ENCODE measurements around the gene FAM167B. TPM values are rescaled to one million over a fixed set of nuclear protein-coding genes. Genes with fewer than 3 reads are reported as not detected.
"Not testable (repeated sequence)": the region's sequence is repeated elsewhere in the genome, so short reads cannot be mapped to it uniquely, and the experiment has no call there.

Gene FAM167B
- total RNA-seq, 1 experiment from 2014 or later, result 4.1 TPM

- Histone ChIP-seq H3K27me3 (ENCODE audit: control insufficient read depth, insufficient read depth, low read length) (no peaks in the 10 kb centered on the region), H3K4me3 (ENCODE audit: insufficient read depth, low read depth, low read length) (no peak overlapping the region), H3K36me3 (replicated peaks; ENCODE audit: control insufficient read depth, insufficient read depth, low read length) (no peaks in the 10 kb centered on the region)
- no peak for DNase-seq
Observed at GRCh38 chr1:32265846-32266245, 18.8 kb downstream of the FAM167B start.

- H3K36me3 ChIP-seq (replicated peaks; ENCODE audit: control insufficient read depth, insufficient read depth, low read length), result no peaks in the 10 kb centered on the region
- H3K27me3 ChIP-seq (ENCODE audit: control insufficient read depth, insufficient read depth, low read length), result no peaks in the 10 kb centered on the region
- no peak overlapping the region for H3K4me3 ChIP-seq (ENCODE audit: insufficient read depth, low read depth, low read length)
- no peak for DNase-seq
Observed at GRCh38 chr1:32266921-32267591, 20.0 kb downstream of the FAM167B start.

GRCh38 chr1:32269744-32270143 is 22.7 kb downstream of the FAM167B start:
- Histone ChIP-seq H3K27me3 (ENCODE audit: control insufficient read depth, insufficient read depth, low read length) (no peaks in the 10 kb centered on the region; the same call in 1 of the 2 replicates), H3K36me3 (replicated peaks; ENCODE audit: control insufficient read depth, insufficient read depth, low read length) (no peaks in the 10 kb centered on the region), H3K4me3 (ENCODE audit: insufficient read depth, low read depth, low read length) (no peak overlapping the region)
- no peak for DNase-seq

GRCh38 chr1:32272557-32273390 is 25.8 kb downstream of the FAM167B start:
- no peaks in the 10 kb centered on the region; the same call in 1 of the 2 replicates for H3K36me3 ChIP-seq (replicated peaks; ENCODE audit: control insufficient read depth, insufficient read depth, low read length)
- no peak overlapping the region for H3K4me3 ChIP-seq (ENCODE audit: insufficient read depth, low read depth, low read length)
- no peak for DNase-seq
- H3K27me3 ChIP-seq (ENCODE audit: control insufficient read depth, insufficient read depth, low read length), result peaks cover 4% of the 10 kb centered on the region; the same call in 1 of the 2 replicates

- peak; percentile 89 for DNase-seq
- Histone ChIP-seq H3K36me3 (replicated peaks; ENCODE audit: control insufficient read depth, insufficient read depth, low read length) (peaks cover 3% of the 10 kb centered on the region), H3K27me3 (ENCODE audit: control insufficient read depth, insufficient read depth, low read length) (peaks cover 4% of the 10 kb centered on the region; the same call in 1 of the 2 replicates), H3K4me3 (ENCODE audit: insufficient read depth, low read depth, low read length) (peak overlapping the region; percentile 42)
Observed at GRCh38 chr1:32273391-32274208, 26.6 kb downstream of the FAM167B start.

GRCh38 chr1:32274646-32275340 is 27.8 kb downstream of the FAM167B start:
- DNase-seq, result peak; percentile 79
- Histone ChIP-seq H3K4me3 (ENCODE audit: insufficient read depth, low read depth, low read length) (peak overlapping the region; percentile 42), H3K36me3 (replicated peaks; ENCODE audit: control insufficient read depth, insufficient read depth, low read length) (peaks cover 8% of the 10 kb centered on the region), H3K27me3 (ENCODE audit: control insufficient read depth, insufficient read depth, low read length) (peaks cover 4% of the 10 kb centered on the region; the same call in 1 of the 2 replicates)

- peak overlapping the region; percentile 42 for H3K4me3 ChIP-seq (ENCODE audit: insufficient read depth, low read depth, low read length)
- peaks cover 9% of the 10 kb centered on the region for H3K36me3 ChIP-seq (replicated peaks; ENCODE audit: control insufficient read depth, insufficient read depth, low read length)
- DNase-seq, result peak; percentile 69
- peaks cover 4% of the 10 kb centered on the region; the same call in 1 of the 2 replicates for H3K27me3 ChIP-seq (ENCODE audit: control insufficient read depth, insufficient read depth, low read length)
Observed at GRCh38 chr1:32275424-32275823, 28.4 kb downstream of the FAM167B start.

- H3K27me3 ChIP-seq (ENCODE audit: control insufficient read depth, insufficient read depth, low read length), result peaks cover 4% of the 10 kb centered on the region; the same call in 1 of the 2 replicates
- DNase-seq, result peak; percentile 38
- H3K36me3 ChIP-seq (replicated peaks; ENCODE audit: control insufficient read depth, insufficient read depth, low read length), result peaks cover 11% of the 10 kb centered on the region
- H3K4me3 ChIP-seq (ENCODE audit: insufficient read depth, low read depth, low read length), result no peak overlapping the region
Observed at GRCh38 chr1:32276032-32276782, 29.2 kb downstream of the FAM167B start.

GRCh38 chr1:32284777-32285176 is 37.8 kb downstream of the FAM167B start:
- not testable (repeated sequence) for H3K36me3 ChIP-seq (replicated peaks; ENCODE audit: control insufficient read depth, insufficient read depth, low read length); DNase-seq; H3K27me3 ChIP-seq (ENCODE audit: control insufficient read depth, insufficient read depth, low read length); H3K4me3 ChIP-seq (ENCODE audit: insufficient read depth, low read depth, low read length)

GRCh38 chr1:32285658-32286057 is 38.6 kb downstream of the FAM167B start:
- Histone ChIP-seq H3K36me3 (replicated peaks; ENCODE audit: control insufficient read depth, insufficient read depth, low read length) (peaks cover 6% of the 10 kb centered on the region), H3K4me3 (ENCODE audit: insufficient read depth, low read depth, low read length) (no peak overlapping the region), H3K27me3 (ENCODE audit: control insufficient read depth, insufficient read depth, low read length) (no peaks in the 10 kb centered on the region)
- DNase-seq, result no peak

GRCh38 chr1:32286763-32287162 is 39.7 kb downstream of the FAM167B start:
- H3K4me3 ChIP-seq (ENCODE audit: insufficient read depth, low read depth, low read length), result no peak overlapping the region
- peak; percentile 58 for DNase-seq
- no peaks in the 10 kb centered on the region for H3K27me3 ChIP-seq (ENCODE audit: control insufficient read depth, insufficient read depth, low read length)
- peaks cover 4% of the 10 kb centered on the region for H3K36me3 ChIP-seq (replicated peaks; ENCODE audit: control insufficient read depth, insufficient read depth, low read length)

GRCh38 chr1:32289256-32289655 is 42.2 kb downstream of the FAM167B start:
- Histone ChIP-seq H3K27me3 (ENCODE audit: control insufficient read depth, insufficient read depth, low read length) (no peaks in the 10 kb centered on the region), H3K36me3 (replicated peaks; ENCODE audit: control insufficient read depth, insufficient read depth, low read length) (peaks cover 4% of the 10 kb centered on the region), H3K4me3 (ENCODE audit: insufficient read depth, low read depth, low read length) (no peak overlapping the region)
- no peak for DNase-seq

- H3K36me3 ChIP-seq (replicated peaks; ENCODE audit: control insufficient read depth, insufficient read depth, low read length), result no peaks in the 10 kb centered on the region
- DNase-seq, result peak; percentile 43
Observed at GRCh38 chr1:32291145-32291707, 44.2 kb downstream of the FAM167B start.

More at GRCh38 chr1:32291145-32291707, 44.2 kb downstream of the FAM167B start:
- Histone ChIP-seq H3K27me3 (ENCODE audit: control insufficient read depth, insufficient read depth, low read length) (no peaks in the 10 kb centered on the region), H3K4me3 (ENCODE audit: insufficient read depth, low read depth, low read length) (peak overlapping the region; percentile 92)
